ENCODE results near the gene TPGS1.

Gene TPGS1

DNA sequence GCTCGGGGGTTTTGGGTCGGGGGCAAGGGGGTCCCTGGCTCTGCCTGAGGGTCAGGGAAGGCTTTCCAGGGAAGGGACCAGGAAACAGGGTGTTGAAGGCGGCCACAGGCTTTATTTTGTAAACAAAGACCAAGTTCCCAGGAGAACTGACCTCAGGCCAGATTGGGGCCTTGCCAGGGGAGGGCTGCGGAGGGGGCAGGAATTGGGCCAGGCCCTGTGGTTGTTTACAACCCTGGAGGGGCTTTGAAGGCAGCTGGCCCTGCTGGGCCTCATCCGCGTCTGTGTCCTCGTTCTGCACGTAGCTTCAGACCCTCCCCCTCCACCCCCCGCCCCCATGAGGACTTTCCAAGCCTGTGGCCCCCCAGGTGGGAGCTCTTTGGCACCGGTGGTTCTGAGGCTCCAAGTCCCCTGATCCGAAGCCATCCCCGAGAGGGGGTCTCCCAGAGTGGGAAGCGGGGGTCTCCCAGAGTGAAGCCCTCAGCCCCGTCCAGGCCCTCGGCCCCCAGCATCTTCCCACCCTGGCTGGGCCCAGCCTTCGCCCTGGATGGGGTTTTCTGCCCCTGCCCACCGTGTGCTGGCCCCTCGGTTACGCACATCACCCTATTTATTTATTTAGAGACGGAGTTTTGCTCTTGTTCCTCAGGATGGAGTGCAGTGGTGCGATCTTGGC is 51.6 kb downstream of the TPGS1 start:
- TF ChIP-seq POLR2A (IDR thresholded peaks at IDR 0.05; ENCODE audit: low read length) (no peak), GATA1 (IDR thresholded peaks at IDR 0.05; ENCODE audit: low read depth, low read length) (no peak)
- DNase-seq = no peak

DNA sequence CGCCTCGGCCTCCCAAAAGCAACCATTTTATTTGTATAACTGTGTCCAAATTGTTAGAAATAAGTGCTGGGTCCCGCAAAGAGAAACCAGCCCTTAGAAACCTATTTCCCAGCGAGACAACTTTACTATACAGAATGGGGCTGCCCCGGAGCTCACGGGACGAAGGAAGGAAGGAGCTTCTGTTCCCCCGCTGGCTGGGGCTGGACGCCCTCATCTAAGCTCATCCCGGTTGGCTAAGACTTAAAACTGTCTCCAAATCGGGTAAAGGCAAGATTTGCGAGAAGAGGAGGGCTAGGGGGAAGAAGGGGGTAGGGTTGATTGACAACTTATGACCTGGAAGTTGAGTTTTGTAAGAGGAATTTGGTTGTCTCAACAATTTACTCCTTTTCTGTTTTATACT is 52.8 kb downstream of the TPGS1 start:
- DNase-seq = no peak
- TF ChIP-seq GATA1 (IDR thresholded peaks at IDR 0.05; ENCODE audit: low read depth, low read length) (no peak), POLR2A (IDR thresholded peaks at IDR 0.05; ENCODE audit: low read length) (no peak)

DNA sequence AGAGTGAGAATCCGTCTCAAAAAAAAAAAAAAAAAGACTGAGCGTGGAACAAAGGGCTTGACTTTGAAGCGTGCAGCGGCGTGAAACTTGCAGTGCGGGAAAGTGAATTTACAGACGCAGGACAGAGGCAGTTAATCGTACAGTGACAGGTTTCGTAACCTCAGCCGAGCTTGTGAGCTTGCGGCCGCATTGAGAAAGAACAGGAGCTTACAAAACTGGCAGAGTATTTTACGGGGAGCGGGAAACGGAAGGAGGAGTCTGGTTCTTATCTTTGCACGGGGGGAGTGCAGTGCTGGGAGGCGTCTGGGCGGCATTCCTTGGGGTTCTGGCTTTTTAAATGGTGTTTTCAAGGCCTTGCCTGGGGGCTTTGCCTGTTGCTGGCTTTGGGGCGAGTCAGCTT is 59.1 kb downstream of the TPGS1 start:
- TF ChIP-seq POLR2A (IDR thresholded peaks at IDR 0.05; ENCODE audit: low read length) (no peak), GATA1 (IDR thresholded peaks at IDR 0.05; ENCODE audit: low read depth, low read length) (no peak)
- DNase-seq = peak; percentile 51 to 52

DNA sequence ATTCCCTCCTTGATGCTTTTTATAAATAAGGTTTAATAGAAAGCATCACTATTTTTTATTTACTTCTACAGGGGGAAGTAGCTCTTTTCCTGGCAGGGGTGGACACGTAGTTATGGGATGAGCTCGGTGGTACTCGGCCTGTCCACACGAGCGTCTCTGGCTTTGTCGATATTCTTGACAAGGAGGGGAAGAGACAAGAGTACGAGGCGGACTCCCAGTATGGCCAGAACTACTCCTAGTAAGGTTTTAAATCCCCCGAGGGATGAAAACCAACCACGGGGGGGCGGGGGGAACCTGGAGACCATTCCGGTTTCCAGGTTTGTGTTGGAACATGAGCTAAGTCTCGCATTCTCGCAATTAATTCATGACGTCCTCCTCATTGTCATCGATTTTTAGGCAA is 59.5 kb downstream of the TPGS1 start:
- no peak for DNase-seq
- TF ChIP-seq GATA1 (IDR thresholded peaks at IDR 0.05; ENCODE audit: low read depth, low read length) (no peak), POLR2A (IDR thresholded peaks at IDR 0.05; ENCODE audit: low read length) (no peak)

DNA sequence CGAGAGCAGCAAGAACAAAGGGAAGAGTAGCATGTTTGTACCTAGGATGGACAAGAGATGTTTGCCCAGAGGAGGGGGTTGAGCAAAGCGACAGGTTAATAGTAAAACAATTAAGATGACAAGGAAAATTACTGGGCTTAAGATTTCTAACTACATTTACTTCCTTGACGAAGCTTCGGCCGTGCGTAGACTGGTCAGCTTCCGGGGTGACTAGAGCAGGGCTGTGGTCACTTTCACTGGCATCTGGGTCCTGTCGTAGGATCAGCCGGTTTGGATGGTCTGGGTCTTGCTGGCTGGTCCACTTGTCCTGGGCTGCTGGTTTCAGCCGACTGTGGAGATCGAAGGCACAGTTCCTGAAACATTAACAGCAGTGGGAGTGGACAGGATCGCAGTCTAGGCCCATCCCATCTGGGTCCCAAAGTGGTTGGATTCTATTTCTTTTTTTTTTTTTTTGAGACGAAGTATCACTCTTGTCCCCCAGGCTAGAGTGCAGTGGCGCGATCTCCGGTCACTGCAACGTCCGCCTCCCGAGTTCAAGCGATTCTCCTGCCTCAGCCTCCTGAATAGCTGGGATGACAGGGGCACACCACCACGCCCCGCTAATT is 60.1 kb downstream of the TPGS1 start:
- DNase-seq = no peak

More for the DNA sequence above, 60.1 kb downstream of the TPGS1 start:
- no peak for TF ChIP-seq GATA1 (IDR thresholded peaks at IDR 0.05; ENCODE audit: low read depth, low read length)
- no peak for TF ChIP-seq POLR2A (IDR thresholded peaks at IDR 0.05; ENCODE audit: low read length)
